GM23338 (cell line): ENCODE measurements around the gene BNC1. TPM values are rescaled to one million over a fixed set of nuclear protein-coding genes. Genes with fewer than 3 reads are reported as not detected.

Experiments used
- EZH2 ChIP-seq: fragments of 200-600 bp; sonication (generic); IDR thresholded peaks from one replicate; pipeline ENCODE4 v1.8.0; 2017; ENCODE audit warnings: antibody characterized with exemption, mild to moderate bottlenecking, low read depth; ENCODE audit not compliant: unreplicated experiment
- EZH2phosphoT487 ChIP-seq: fragments of 200-600 bp; sonication (generic); IDR thresholded peaks from one replicate; pipeline ENCODE4 v1.8.1; 2018; ENCODE audit warnings: antibody characterized with exemption; ENCODE audit not compliant: unreplicated experiment
- POLR2AphosphoS5 ChIP-seq: IDR thresholded peaks from 2 replicates; pipeline ENCODE4 v1.6.1; 2016; ENCODE audit warnings: antibody characterized with exemption, low read depth
- ZNF331 ChIP-seq: fragments of 250-450 bp; sonication (Bioruptor Pico); IDR thresholded peaks from 2 replicates; pipeline ENCODE4 v1.5.0; 2020; ENCODE audit warnings: low read depth, mild to moderate bottlenecking, moderate library complexity
- polyA plus RNA-seq: library from polyadenylated mRNA; unstranded; fragments of >200 nt; fragmentation: Nextera tagmentation; extraction: Ambion mirVana; gene quantifications from 2 replicates; pipeline ENCODE4 v1.2.1, GENCODE V29; 2016
- total RNA-seq: library from RNA; depleted of rRNA; stranded (reverse); fragments of >200 nt; shearing (Covaris generic); gene quantifications from 2 replicates; pipeline ENCODE4 v1.2.3, GENCODE V29; 2014; rRNA removed
- TF ChIP-seq, protein P1 (sequence below): fragments of 250-450 bp; sonication (Bioruptor Pico); IDR thresholded peaks from 2 replicates; pipeline ENCODE4 v1.5.0; 2020; ENCODE audit warnings: mild to moderate bottlenecking, moderate library complexity
- TF ChIP-seq, protein P2 (sequence below): IDR thresholded peaks from 2 replicates; pipeline ENCODE4 v1.6.1; 2016; ENCODE audit warnings: antibody characterized with exemption
- TF ChIP-seq, protein P3 (sequence below): IDR thresholded peaks from one replicate; pipeline ENCODE4 v1.6.1; 2018; ENCODE audit warnings: antibody characterized with exemption; ENCODE audit not compliant: unreplicated experiment

The BNC1 gene
- total and polyA plus RNA-seq, 2 experiments from 2014 or later, result 0.26 to 1.1 TPM

DNA sequence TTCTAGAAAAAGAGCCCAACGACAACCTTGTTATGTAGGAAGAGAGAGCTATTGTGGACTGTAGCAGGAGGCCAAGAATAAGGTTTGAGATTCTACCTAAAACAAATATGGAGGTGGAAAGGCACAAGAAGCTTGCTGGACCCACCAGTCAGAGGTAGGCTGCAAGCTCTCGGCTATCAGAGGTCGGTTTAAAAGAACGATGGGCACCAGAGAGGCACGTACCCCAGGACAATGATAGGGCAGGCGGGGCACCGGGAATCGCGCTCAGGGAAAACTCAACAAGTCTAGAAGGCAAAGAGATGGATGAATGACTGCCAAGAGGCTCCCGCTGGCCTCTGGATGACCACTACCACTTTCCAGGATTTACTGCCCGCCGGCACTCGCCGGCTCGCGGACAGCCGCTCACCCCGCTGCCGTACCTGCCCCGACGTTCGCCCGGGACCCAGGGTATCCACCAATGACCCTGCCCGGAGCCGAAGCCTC is 77.9 kb downstream of the BNC1 start (continued):
- TF ChIP-seq, protein P1, sequence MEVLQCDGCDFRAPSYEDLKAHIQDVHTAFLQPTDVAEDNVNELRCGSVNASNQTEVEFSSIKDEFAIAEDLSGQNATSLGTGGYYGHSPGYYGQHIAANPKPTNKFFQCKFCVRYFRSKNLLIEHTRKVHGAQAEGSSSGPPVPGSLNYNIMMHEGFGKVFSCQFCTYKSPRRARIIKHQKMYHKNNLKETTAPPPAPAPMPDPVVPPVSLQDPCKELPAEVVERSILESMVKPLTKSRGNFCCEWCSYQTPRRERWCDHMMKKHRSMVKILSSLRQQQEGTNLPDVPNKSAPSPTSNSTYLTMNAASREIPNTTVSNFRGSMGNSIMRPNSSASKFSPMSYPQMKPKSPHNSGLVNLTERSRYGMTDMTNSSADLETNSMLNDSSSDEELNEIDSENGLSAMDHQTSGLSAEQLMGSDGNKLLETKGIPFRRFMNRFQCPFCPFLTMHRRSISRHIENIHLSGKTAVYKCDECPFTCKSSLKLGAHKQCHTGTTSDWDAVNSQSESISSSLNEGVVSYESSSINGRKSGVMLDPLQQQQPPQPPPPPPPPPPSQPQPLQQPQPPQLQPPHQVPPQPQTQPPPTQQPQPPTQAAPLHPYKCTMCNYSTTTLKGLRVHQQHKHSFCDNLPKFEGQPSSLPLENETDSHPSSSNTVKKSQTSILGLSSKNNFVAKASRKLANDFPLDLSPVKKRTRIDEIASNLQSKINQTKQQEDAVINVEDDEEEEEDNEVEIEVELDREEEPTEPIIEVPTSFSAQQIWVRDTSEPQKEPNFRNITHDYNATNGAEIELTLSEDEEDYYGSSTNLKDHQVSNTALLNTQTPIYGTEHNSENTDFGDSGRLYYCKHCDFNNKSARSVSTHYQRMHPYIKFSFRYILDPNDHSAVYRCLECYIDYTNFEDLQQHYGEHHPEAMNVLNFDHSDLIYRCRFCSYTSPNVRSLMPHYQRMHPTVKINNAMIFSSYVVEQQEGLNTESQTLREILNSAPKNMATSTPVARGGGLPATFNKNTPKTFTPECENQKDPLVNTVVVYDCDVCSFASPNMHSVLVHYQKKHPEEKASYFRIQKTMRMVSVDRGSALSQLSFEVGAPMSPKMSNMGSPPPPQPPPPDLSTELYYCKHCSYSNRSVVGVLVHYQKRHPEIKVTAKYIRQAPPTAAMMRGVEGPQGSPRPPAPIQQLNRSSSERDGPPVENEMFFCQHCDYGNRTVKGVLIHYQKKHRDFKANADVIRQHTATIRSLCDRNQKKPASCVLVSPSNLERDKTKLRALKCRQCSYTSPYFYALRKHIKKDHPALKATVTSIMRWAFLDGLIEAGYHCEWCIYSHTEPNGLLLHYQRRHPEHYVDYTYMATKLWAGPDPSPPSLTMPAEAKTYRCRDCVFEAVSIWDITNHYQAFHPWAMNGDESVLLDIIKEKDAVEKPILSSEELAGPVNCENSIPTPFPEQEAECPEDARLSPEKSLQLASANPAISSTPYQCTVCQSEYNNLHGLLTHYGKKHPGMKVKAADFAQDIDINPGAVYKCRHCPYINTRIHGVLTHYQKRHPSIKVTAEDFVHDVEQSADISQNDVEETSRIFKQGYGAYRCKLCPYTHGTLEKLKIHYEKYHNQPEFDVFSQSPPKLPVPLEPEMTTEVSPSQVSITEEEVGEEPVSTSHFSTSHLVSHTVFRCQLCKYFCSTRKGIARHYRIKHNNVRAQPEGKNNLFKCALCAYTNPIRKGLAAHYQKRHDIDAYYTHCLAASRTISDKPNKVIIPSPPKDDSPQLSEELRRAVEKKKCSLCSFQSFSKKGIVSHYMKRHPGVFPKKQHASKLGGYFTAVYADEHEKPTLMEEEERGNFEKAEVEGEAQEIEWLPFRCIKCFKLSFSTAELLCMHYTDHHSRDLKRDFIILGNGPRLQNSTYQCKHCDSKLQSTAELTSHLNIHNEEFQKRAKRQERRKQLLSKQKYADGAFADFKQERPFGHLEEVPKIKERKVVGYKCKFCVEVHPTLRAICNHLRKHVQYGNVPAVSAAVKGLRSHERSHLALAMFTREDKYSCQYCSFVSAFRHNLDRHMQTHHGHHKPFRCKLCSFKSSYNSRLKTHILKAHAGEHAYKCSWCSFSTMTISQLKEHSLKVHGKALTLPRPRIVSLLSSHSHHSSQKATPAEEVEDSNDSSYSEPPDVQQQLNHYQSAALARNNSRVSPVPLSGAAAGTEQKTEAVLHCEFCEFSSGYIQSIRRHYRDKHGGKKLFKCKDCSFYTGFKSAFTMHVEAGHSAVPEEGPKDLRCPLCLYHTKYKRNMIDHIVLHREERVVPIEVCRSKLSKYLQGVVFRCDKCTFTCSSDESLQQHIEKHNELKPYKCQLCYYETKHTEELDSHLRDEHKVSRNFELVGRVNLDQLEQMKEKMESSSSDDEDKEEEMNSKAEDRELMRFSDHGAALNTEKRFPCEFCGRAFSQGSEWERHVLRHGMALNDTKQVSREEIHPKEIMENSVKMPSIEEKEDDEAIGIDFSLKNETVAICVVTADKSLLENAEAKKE (CRISPR knock-in tag), result no peak
- TF ChIP-seq EZH2phosphoT487 (no peak), ZNF331 (CRISPR knock-in tag) (no peak), POLR2AphosphoS5 (no peak), EZH2 (no peak)
- TF ChIP-seq, protein P2, sequence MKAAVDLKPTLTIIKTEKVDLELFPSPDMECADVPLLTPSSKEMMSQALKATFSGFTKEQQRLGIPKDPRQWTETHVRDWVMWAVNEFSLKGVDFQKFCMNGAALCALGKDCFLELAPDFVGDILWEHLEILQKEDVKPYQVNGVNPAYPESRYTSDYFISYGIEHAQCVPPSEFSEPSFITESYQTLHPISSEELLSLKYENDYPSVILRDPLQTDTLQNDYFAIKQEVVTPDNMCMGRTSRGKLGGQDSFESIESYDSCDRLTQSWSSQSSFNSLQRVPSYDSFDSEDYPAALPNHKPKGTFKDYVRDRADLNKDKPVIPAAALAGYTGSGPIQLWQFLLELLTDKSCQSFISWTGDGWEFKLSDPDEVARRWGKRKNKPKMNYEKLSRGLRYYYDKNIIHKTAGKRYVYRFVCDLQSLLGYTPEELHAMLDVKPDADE, result no peak
- TF ChIP-seq, protein P3, sequence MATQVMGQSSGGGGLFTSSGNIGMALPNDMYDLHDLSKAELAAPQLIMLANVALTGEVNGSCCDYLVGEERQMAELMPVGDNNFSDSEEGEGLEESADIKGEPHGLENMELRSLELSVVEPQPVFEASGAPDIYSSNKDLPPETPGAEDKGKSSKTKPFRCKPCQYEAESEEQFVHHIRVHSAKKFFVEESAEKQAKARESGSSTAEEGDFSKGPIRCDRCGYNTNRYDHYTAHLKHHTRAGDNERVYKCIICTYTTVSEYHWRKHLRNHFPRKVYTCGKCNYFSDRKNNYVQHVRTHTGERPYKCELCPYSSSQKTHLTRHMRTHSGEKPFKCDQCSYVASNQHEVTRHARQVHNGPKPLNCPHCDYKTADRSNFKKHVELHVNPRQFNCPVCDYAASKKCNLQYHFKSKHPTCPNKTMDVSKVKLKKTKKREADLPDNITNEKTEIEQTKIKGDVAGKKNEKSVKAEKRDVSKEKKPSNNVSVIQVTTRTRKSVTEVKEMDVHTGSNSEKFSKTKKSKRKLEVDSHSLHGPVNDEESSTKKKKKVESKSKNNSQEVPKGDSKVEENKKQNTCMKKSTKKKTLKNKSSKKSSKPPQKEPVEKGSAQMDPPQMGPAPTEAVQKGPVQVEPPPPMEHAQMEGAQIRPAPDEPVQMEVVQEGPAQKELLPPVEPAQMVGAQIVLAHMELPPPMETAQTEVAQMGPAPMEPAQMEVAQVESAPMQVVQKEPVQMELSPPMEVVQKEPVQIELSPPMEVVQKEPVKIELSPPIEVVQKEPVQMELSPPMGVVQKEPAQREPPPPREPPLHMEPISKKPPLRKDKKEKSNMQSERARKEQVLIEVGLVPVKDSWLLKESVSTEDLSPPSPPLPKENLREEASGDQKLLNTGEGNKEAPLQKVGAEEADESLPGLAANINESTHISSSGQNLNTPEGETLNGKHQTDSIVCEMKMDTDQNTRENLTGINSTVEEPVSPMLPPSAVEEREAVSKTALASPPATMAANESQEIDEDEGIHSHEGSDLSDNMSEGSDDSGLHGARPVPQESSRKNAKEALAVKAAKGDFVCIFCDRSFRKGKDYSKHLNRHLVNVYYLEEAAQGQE, result no peak

Other genes starting within 250 kb of the BNC1 start
- gene BTBD1, start 217.4 kb downstream of the BNC1 start, total RNA-seq, result 66.1 and 70.3 TPM in 2 replicates
- gene BTBD1, start 217.4 kb downstream of the BNC1 start, polyA plus RNA-seq, result 11.5 and 12.6 TPM in 2 replicates
- 0.80 and 1.8 TPM in 2 replicates for gene TM6SF1, start 177.0 kb downstream of the BNC1 start, total RNA-seq
- gene TM6SF1, start 177.0 kb downstream of the BNC1 start, polyA plus RNA-seq, result 1.5 TPM in 1 of 2 replicates, not detected in the other
- gene HDGFL3, start 76.8 kb downstream of the BNC1 start, total RNA-seq, result 67.1 and 68.6 TPM in 2 replicates
- gene HDGFL3, start 76.8 kb downstream of the BNC1 start, polyA plus RNA-seq, result 131 and 135 TPM in 2 replicates
- 21.1 and 21.7 TPM in 2 replicates for gene SH3GL3, start 162.7 kb upstream of the BNC1 start, total RNA-seq
- gene SH3GL3, start 162.7 kb upstream of the BNC1 start, polyA plus RNA-seq, result 15.9 and 18.8 TPM in 2 replicates